Keratinocyte (primary cell): Measurements from ENCODE around the gene CLSTN1. TPM values are rescaled to one million over a fixed set of nuclear protein-coding genes. Genes with fewer than 3 reads are reported as not detected.

ENCODE experiments used
- DNase-seq: peaks from one replicate; pipeline ENCODE4 v3.0.0-alpha.2; 2011; ENCODE audit warnings: low read depth, missing footprints, low spot score
- FAIRE-seq: peaks from 2 replicates; lab custom pipeline; 2011; peaks lifted over from hg19 to GRCh38; lab: Jason Lieb, UNC
- H2AFZ ChIP-seq: 2 replicates; pipeline ENCODE4 v1.6.0; 2012; ENCODE audit warnings: low read length, control low read depth, inconsistent platforms; ENCODE audit not compliant: control insufficient read depth
- H3K27ac ChIP-seq: 2 replicates; pipeline ENCODE4 v1.5.1; 2011; ENCODE audit warnings: low read length; ENCODE audit not compliant: control insufficient read depth, insufficient read depth
- H3K27me3 ChIP-seq: 3 replicates; pipeline ENCODE4 v1.6.0; 2011; ENCODE audit warnings: low read length; ENCODE audit not compliant: control insufficient read depth, insufficient read depth; ENCODE audit errors: extremely low read depth
- H3K36me3 ChIP-seq, 2 experiments: 2 replicates in 1 of 2; 3 replicates in 1 of 2; pipeline ENCODE4 v1.5.1; 2011; ENCODE audit warnings: low read length in 2 of 2, mild to moderate bottlenecking in 1 of 2; ENCODE audit not compliant: control insufficient read depth in 2 of 2, insufficient read depth in 2 of 2; ENCODE audit errors: extremely low read depth in 1 of 2
- H3K4me1 ChIP-seq: 3 replicates; pipeline ENCODE4 v1.5.1; 2011; ENCODE audit warnings: low read length; ENCODE audit not compliant: control insufficient read depth, insufficient read depth; ENCODE audit errors: extremely low read depth
- H3K4me2 ChIP-seq: 3 replicates; pipeline ENCODE4 v1.6.0; 2011; ENCODE audit warnings: low read depth, low read length; ENCODE audit not compliant: control insufficient read depth, insufficient read depth; ENCODE audit errors: extremely low read depth
- H3K4me3 ChIP-seq, 3 experiments: fragments of 200-600 bp in 1 of 3; sonication (generic) in 1 of 3; 2 replicates in 2 of 3; 3 replicates in 1 of 3; pipeline ENCODE4 v1.5.1; 2011 to 2016; ENCODE audit warnings: low read length in 3 of 3, mild to moderate bottlenecking in 3 of 3, control low read depth in 2 of 3, inconsistent platforms in 1 of 3, low read depth in 1 of 3, mixed read lengths in 1 of 3, mixed run types in 1 of 3, moderate library complexity in 1 of 3; ENCODE audit not compliant: control insufficient read depth in 2 of 3, insufficient read depth in 2 of 3; ENCODE audit errors: extremely low read depth in 1 of 3
- H3K79me2 ChIP-seq: 2 replicates; pipeline ENCODE4 v1.6.0; 2012; ENCODE audit warnings: low read length; ENCODE audit not compliant: control insufficient read depth, insufficient read depth
- H3K9ac ChIP-seq: 3 replicates; pipeline ENCODE4 v1.6.0; 2011; ENCODE audit warnings: low read length; ENCODE audit not compliant: control insufficient read depth, insufficient read depth; ENCODE audit errors: extremely low read depth
- H3K9me1 ChIP-seq: 3 replicates; pipeline ENCODE4 v1.6.0; 2011; ENCODE audit warnings: low read length; ENCODE audit not compliant: control insufficient read depth, insufficient read depth; ENCODE audit errors: extremely low read depth
- H3K9me3 ChIP-seq: 2 replicates; pipeline ENCODE4 v1.5.1; 2012; ENCODE audit warnings: low read depth, low read length; ENCODE audit not compliant: control insufficient read depth
- H4K20me1 ChIP-seq: 3 replicates; pipeline ENCODE4 v1.6.0; 2011; ENCODE audit warnings: low read length; ENCODE audit not compliant: control insufficient read depth, insufficient read depth; ENCODE audit errors: extremely low read depth
- CTCF ChIP-seq, 3 experiments: IDR thresholded peaks in 1 of 3; conservative IDR thresholded peaks in 1 of 3; optimal IDR thresholded peaks in 1 of 3; 2 replicates in 2 of 3; 3 replicates in 1 of 3; pipeline versions ENCODE3 to v1.5.1; 2011; ENCODE audit warnings: low read length in 3 of 3, mild to moderate bottlenecking in 3 of 3, moderate library complexity in 2 of 3, control low read depth in 1 of 3, inconsistent platforms in 1 of 3; ENCODE audit not compliant: insufficient read depth in 2 of 3; ENCODE audit errors: extremely low read depth in 1 of 3
- EZH2 ChIP-seq: IDR thresholded peaks from one replicate; pipeline ENCODE4 v1.6.1; 2012; ENCODE audit warnings: inconsistent platforms, mild to moderate bottlenecking, low read length, moderate library complexity
- dilution Hi-C: fragments of 300-500 bp; cut with MboI; formaldehyde crosslinking; loops from one replicate; pipeline ENCODE4 v1.7.0; 2020; ENCODE audit warnings: low sequenced_read_pairs; ENCODE audit not compliant: extremely low pct_ligation_motif_present
- polyA plus RNA-seq, 5 experiments: library from polyadenylated mRNA; depleted of rRNA in 3 of 5; stranded (reverse) in 3 of 5; stranded (forward) in 1 of 5; unstranded in 1 of 5; fragments of >200 nt; gene quantifications; 1 replicate in 1 of 5; 2 replicates in 3 of 5; 3 replicates in 1 of 5; pipeline versions ENCODE4 v1.2.1 to v1.2.3, GENCODE V29; 2011 to 2012; ENCODE audit warnings: missing spikeins in 2 of 5, low read depth in 1 of 5, low replicate concordance in 1 of 5

CLSTN1 gene
- polyA plus RNA-seq, 1 donor (not counting 4 experiments of a cell fraction or from before 2014, with no cell fraction given), result 90.3 TPM

- H3K4me1 ChIP-seq, result peaks cover 37% of the 10 kb centered on the region
- H3K36me3 ChIP-seq, result peaks cover 5% of the 10 kb centered on the region in 2 experiments
- no peaks in the 10 kb centered on the region for H3K9me3 ChIP-seq
- no peak overlapping the region for H3K27ac ChIP-seq
- H2AFZ ChIP-seq, result no peak overlapping the region
- no peak overlapping the region for H3K9ac ChIP-seq
- H3K4me3 ChIP-seq, result no peak overlapping the region
- H4K20me1 ChIP-seq, result no peaks in the 10 kb centered on the region
- FAIRE-seq, result no peak
- no peak for TF ChIP-seq CTCF (optimal IDR thresholded peaks at IDR 0.05 in 1 of 3, IDR thresholded peaks at IDR 0.05 in 1 of 3, conservative IDR thresholded peaks at IDR 0.05 in 1 of 3; ENCODE audit: extremely low read depth in 1 of 3, insufficient read depth in 2 of 3, low read length in 3 of 3)
- no peak for TF ChIP-seq EZH2
- dilution Hi-C loops, result no loop called here
- H3K79me2 ChIP-seq, result peaks cover 3% of the 10 kb centered on the region
- H3K27me3 ChIP-seq, result no peaks in the 10 kb centered on the region
- no peak overlapping the region for H3K4me2 ChIP-seq
- DNase-seq, result no peak
- H3K9me1 ChIP-seq, result no peaks in the 10 kb centered on the region
Measured at GRCh38 chr1:9691691-9692090, 132.1 kb downstream of the CLSTN1 start.

- H3K36me3 ChIP-seq, result peaks cover 3 to 5% of the 10 kb centered on the region in 2 experiments
- H2AFZ ChIP-seq, result no peak overlapping the region
- TF ChIP-seq EZH2 (no peak), CTCF (optimal IDR thresholded peaks at IDR 0.05 in 1 of 3, IDR thresholded peaks at IDR 0.05 in 1 of 3, conservative IDR thresholded peaks at IDR 0.05 in 1 of 3; ENCODE audit: extremely low read depth in 1 of 3, insufficient read depth in 2 of 3, low read length in 3 of 3) (no peak)
- no peak for DNase-seq
- no peak overlapping the region for H3K9ac ChIP-seq
- no peak overlapping the region for H3K4me3 ChIP-seq
- peak overlapping the region; percentile 85 for H3K4me2 ChIP-seq
- no peak overlapping the region for H3K27ac ChIP-seq
- H3K4me1 ChIP-seq, result peaks cover 38% of the 10 kb centered on the region
- H3K79me2 ChIP-seq, result peaks cover 3% of the 10 kb centered on the region
- dilution Hi-C loops, result no loop called here
- H3K9me3 ChIP-seq, result no peaks in the 10 kb centered on the region
- FAIRE-seq, result peak; percentile 79
- no peaks in the 10 kb centered on the region for H3K27me3 ChIP-seq
- no peaks in the 10 kb centered on the region for H4K20me1 ChIP-seq
- no peaks in the 10 kb centered on the region for H3K9me1 ChIP-seq
Measured at GRCh38 chr1:9691108-9691445, 132.7 kb downstream of the CLSTN1 start.
